SK-N-MC (cell line): ENCODE data around the gene PTK7.
"Not testable (repeated sequence)": the region's sequence is repeated elsewhere in the genome, so short reads cannot be mapped to it uniquely, and the experiment has no call there.

Experiments
- DNase-seq: peaks from one replicate; pipeline ENCODE4 v3.0.0-alpha.2; 2011; ENCODE audit warnings: low read depth, low spot score
- H3K27ac ChIP-seq: fragments of 200-600 bp; sonication (generic); 2 replicates; pipeline ENCODE4 v1.5.1; 2016; ENCODE audit warnings: mixed run types
- H3K36me3 ChIP-seq: fragments of 200-600 bp; sonication (generic); 2 replicates; pipeline ENCODE4 v1.6.1; 2017; ENCODE audit warnings: antibody characterized with exemption, low read length, mixed read lengths; ENCODE audit not compliant: insufficient read depth
- H3K4me3 ChIP-seq: fragments of 200-600 bp; sonication (generic); 2 replicates; pipeline ENCODE4 v1.5.1; 2016
- H3K9ac ChIP-seq: fragments of 200-600 bp; sonication (generic); 2 replicates; pipeline ENCODE4 v1.8.0; 2017; ENCODE audit warnings: mixed run types, mixed read lengths; ENCODE audit not compliant: insufficient read length
- H3K9me3 ChIP-seq: fragments of 200-600 bp; sonication (generic); 2 replicates; pipeline ENCODE4 v1.6.1; 2017; ENCODE audit warnings: low read depth, mild to moderate bottlenecking, antibody characterized with exemption, low read length, moderate library complexity, mixed read lengths
- EZH2 ChIP-seq: fragments of 200-600 bp; sonication (generic); IDR thresholded peaks from one replicate; pipeline ENCODE4 v1.6.1; 2017; ENCODE audit warnings: antibody characterized with exemption
- FOXP2 ChIP-seq: optimal IDR thresholded peaks from 2 replicates; pipeline ENCODE3; 2011; ENCODE audit warnings: mild to moderate bottlenecking, moderate library complexity; ENCODE audit not compliant: insufficient read depth; ENCODE audit errors: extremely low read length, control extremely low read depth
- POLR2AphosphoS5 ChIP-seq: IDR thresholded peaks from 2 replicates; pipeline ENCODE4 v1.6.1; 2012; ENCODE audit warnings: mild to moderate bottlenecking, low read depth, low read length, borderline replicate concordance

PTK7 gene

DNA sequence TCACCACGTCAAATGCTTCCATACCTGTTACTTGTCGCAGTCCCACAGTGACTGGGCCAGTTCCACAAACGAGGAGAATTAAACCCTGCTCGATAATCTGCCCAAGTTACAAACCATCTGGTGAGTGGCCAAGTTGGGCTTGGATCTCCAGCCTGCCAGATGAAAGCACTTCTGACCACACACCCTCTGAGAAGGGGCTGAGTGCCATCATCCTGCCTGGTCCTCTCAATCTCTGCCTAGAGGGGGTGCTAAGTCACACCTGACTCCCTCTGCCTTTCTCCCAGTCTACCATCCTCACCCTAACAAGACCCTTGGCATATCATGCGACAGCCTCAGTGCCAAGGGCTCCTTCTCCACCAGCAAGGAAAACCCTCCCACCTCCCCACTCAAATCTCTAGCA, 38.9 kb upstream of the PTK7 start:
- DNase-seq, result no peak
- Histone ChIP-seq H3K36me3 (peaks cover 41% of the 10 kb centered on the region), H3K27ac (no peak overlapping the region; the same call in 1 of the 2 replicates), H3K9ac (no peak overlapping the region), H3K9me3 (no peaks in the 10 kb centered on the region), H3K4me3 (no peak overlapping the region)
- TF ChIP-seq EZH2, result no peak
- no peak for TF ChIP-seq FOXP2
- TF ChIP-seq POLR2AphosphoS5, result no peak

DNA sequence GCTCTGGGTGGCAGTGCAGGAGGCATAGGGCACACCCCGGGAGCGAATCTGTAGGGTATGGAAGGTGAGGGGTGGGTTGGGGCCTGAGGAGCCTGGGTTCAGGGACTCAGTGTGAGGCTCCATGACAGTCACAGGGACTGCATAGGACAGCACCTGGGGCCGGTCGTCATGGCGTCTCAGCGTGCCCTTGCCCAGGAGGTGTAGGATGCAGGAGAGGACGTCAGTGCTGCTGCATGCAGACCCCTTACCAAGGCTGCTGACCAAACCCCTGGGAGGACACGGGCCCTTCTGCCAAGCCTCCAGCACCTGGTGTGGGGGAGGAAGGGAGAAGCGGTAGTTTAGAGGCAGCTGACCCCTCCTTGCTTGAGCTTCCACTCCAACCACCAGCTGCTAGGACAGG, 38.4 kb upstream of the PTK7 start:
- no peak for DNase-seq
- H3K9me3 ChIP-seq, result no peaks in the 10 kb centered on the region
- H3K9ac ChIP-seq, result no peak overlapping the region
- TF ChIP-seq FOXP2 (no peak), EZH2 (no peak), POLR2AphosphoS5 (no peak)
- H3K27ac ChIP-seq, result no peak overlapping the region
- H3K36me3 ChIP-seq, result peaks cover 38% of the 10 kb centered on the region
- no peak overlapping the region for H3K4me3 ChIP-seq

DNA sequence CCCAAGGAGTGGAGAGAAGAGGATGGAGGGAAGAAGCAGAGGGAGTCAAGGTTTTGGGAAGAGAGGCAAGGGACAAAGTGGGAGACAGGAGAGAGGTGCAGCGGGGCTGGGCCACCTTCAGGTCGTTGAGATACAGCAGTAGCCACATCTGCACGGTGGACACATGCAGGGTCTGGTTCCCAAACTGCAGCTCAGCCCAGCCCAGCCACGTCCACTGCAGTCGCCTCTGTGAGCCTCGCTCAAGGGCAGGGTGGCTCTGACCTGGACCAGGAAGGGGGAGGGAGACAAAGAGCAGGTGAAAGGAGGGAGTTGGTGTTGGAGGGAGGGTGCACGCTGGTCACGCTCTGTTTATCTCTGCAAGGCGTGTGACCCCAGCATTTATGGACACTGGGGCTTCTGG, 37.4 kb upstream of the PTK7 start:
- H3K4me3 ChIP-seq, result no peak overlapping the region
- TF ChIP-seq EZH2, result no peak
- TF ChIP-seq POLR2AphosphoS5, result no peak
- no peak for TF ChIP-seq FOXP2
- H3K9me3 ChIP-seq, result no peaks in the 10 kb centered on the region

DNA sequence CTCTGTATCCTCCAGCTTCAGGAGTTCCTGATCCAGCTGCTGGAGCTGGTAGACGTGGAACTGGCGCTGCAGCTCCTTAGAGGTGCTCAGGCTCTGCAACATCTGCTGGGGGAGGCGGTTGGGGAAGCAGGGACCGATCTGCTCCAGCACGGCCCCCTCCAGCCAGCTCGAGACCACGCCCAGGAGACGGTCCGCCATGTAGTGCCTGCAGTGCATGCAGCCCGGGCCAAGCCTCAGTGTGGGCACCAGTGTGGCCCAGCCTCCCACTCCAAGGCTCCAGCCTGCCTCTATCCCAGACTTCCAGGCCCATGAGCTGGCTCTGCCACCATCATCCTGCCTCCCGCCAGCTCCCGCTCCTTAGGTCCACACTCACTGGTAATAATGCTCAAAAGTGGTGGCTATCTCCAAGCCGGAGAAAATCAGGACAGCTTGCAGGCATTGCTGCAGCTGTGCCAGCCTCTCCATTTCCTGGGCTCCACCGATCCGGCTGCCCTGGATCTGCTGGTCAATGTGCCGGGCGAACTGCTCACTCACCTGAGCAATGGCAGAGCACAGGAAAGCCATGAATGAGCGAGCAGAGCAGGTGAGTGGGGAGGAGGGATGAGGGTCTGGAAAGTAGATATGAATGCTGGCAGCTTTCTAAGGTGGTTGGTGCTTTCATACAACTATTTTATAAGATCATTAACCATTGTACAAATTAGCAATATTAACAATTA, 35.4 kb upstream of the PTK7 start:
- Histone ChIP-seq H3K4me3 (no peak overlapping the region), H3K27ac (no peak overlapping the region), H3K9ac (no peak overlapping the region), H3K9me3 (no peaks in the 10 kb centered on the region), H3K36me3 (peaks cover 39% of the 10 kb centered on the region; the same call in 1 of the 2 replicates)
- no peak for TF ChIP-seq EZH2
- no peak for DNase-seq

More for the DNA sequence above, 37.4 kb upstream of the PTK7 start:
- H3K9ac ChIP-seq, result no peak overlapping the region
- peaks cover 36% of the 10 kb centered on the region for H3K36me3 ChIP-seq
- no peak overlapping the region for H3K27ac ChIP-seq
- DNase-seq, result no peak

DNA sequence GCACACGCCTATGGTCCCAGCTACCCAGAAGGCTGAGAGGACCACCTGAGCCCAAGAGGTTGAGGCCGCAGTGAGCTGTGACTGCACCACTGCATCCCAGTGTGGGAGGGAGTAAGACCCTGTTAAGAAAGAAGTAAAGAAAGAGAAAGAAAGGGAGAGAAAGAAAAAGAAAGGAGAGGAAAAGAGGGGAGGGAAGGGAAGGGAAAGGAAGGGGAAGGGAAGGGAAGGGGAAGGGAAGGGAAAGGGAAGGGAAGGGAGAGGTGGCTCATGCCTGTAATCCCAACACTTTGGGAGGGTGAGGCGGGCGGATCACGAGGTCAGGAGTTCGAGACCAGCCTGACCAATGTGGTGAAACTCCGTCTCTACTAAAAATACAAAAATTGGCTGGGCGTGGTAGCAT, 34.6 kb upstream of the PTK7 start:
- H3K4me3 ChIP-seq, H3K9me3 ChIP-seq, DNase-seq, H3K9ac ChIP-seq, H3K27ac ChIP-seq: not testable (repeated sequence)
- H3K36me3 ChIP-seq, result peaks cover 39% of the 10 kb centered on the region; the same call in 1 of the 2 replicates

DNA sequence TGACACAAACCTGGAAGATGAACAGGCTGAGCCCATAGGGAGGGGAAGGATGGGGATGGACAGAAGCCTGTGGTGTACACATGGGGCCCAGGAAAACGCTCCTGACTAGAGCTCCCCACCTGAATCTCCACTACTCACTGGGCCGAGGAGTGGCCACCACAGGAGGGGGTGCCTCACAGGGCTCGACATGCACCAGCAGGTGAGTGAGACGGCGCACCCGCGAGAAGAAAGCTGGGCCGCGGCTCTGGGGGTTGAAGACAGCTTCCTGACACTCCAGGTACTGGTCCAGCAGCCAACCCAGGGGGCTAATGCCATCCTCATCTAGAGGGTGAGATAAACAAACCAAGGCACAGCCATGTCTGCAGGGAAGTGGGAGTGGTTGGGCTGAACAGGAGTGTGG, 32.8 kb upstream of the PTK7 start:
- H3K36me3 ChIP-seq, result peaks cover 39% of the 10 kb centered on the region; the same call in 1 of the 2 replicates
- TF ChIP-seq POLR2AphosphoS5, result no peak
- no peak for TF ChIP-seq EZH2
- TF ChIP-seq FOXP2, result no peak

DNA sequence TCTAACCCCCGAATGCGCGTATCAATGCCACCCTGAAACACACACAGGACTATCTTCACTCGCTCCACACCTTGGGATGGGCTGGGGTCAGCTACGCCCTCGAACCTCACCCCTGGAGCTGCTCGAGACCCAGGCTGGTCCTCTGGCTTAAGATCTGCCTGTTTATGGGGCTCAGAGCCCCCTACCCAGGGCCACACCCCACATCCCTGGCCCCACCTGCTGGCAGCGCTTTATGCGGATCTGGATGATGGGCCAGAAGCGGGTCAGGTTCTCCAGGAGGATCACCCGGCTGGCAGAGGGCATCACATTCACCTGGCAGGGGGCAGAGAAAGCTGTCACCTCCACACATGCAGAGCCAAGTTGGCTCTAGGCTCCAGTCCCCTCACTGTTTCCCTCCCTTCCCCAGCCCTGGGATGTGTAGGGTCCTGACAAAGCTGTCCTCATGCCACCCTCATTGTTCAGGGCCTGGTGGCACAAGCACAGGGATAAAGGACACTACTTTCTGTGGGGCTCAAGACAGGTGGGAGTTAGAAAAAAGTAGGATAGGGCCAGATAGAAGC, 30.7 kb upstream of the PTK7 start:
- Histone ChIP-seq H3K9ac (no peak overlapping the region), H3K4me3 (no peak overlapping the region), H3K9me3 (no peaks in the 10 kb centered on the region), H3K27ac (no peak overlapping the region), H3K36me3 (peaks cover 48% of the 10 kb centered on the region; the same call in 1 of the 2 replicates)
- TF ChIP-seq POLR2AphosphoS5, result no peak
- no peak for TF ChIP-seq EZH2
- TF ChIP-seq FOXP2, result no peak
- no peak for DNase-seq

More for the DNA sequence above, 32.8 kb upstream of the PTK7 start:
- H3K27ac ChIP-seq, result no peak overlapping the region
- no peak overlapping the region for H3K9ac ChIP-seq
- no peak for DNase-seq
- no peak overlapping the region for H3K4me3 ChIP-seq
- H3K9me3 ChIP-seq, result no peaks in the 10 kb centered on the region

DNA sequence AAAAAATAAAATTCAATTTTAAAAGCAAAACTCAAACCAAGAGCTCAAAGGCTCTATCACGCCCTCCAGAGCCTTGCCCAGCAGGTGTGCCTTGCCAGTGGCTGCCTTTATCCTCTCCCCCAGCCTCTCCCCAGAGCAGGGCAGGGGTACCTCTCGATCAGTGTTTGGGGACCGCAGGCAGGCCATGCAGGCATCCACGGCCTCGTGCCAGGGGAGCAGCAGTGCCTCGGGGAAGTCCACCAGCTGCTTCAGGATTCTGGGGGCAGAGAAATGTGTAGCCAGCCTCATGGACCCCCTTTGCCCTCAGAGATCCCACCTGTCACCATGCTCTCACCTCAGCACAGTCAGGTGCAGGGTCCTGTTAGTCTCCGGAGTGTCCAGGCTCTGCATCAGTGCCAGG, 28.1 kb upstream of the PTK7 start:
- TF ChIP-seq POLR2AphosphoS5, result no peak
- TF ChIP-seq FOXP2, result no peak
- TF ChIP-seq EZH2, result no peak
- Histone ChIP-seq H3K9me3 (no peaks in the 10 kb centered on the region), H3K4me3 (no peak overlapping the region), H3K36me3 (peaks cover 46% of the 10 kb centered on the region; the same call in 1 of the 2 replicates), H3K9ac (no peak overlapping the region), H3K27ac (no peak overlapping the region)
- DNase-seq, result no peak

DNA sequence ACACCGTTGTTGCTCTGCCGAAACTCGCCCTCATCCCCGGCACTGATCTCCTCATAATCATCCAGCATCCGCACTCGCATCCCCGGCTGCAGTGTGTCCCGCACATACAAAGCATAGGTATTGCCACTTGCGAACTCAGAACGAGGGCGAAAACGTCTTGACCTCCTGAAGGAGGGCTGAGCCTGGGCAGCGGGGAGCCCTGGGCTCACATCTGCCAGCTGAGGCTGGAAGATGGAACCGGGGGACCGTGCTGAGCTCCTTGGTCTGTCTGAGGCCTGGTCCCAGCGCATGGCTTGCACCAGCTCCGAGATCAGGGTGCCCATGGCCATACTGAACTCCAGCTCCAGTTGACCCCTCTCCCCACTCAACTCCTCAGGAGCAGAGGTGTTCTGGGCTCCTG, 25.1 kb upstream of the PTK7 start:
- H3K36me3 ChIP-seq, result peaks cover 42% of the 10 kb centered on the region; the same call in 1 of the 2 replicates
- no peak overlapping the region for H3K27ac ChIP-seq
- TF ChIP-seq POLR2AphosphoS5, result no peak
- no peak for TF ChIP-seq FOXP2
- no peak for TF ChIP-seq EZH2
- no peak for DNase-seq
- no peak overlapping the region for H3K9ac ChIP-seq
- no peak overlapping the region for H3K4me3 ChIP-seq
- H3K9me3 ChIP-seq, result no peaks in the 10 kb centered on the region
